ENCODE results near the gene LDLRAD4.

- no peak for TF ChIP-seq USF1 (IDR thresholded peaks at IDR 0.05; ENCODE audit: borderline replicate concordance, low read depth)
- TF ChIP-seq CTCF (IDR thresholded peaks at IDR 0.05): no peak
- no peak for TF ChIP-seq MEF2A (IDR thresholded peaks at IDR 0.05; ENCODE audit: borderline replicate concordance, low read depth)
- no peak for TF ChIP-seq REST (IDR thresholded peaks at IDR 0.05; ENCODE audit: low read depth, low read length)
- no peak for TF ChIP-seq RXRA (IDR thresholded peaks at IDR 0.05; ENCODE audit: borderline replicate concordance, low read depth)
- no peak for TF ChIP-seq JUND (IDR thresholded peaks at IDR 0.05)
- TF ChIP-seq RFX5 (IDR thresholded peaks at IDR 0.05; ENCODE audit: low read length): no peak
- TF ChIP-seq EZH2phosphoT487 (IDR thresholded peaks at IDR 0.05; ENCODE audit: borderline replicate concordance, low read depth): no peak
- no peak for TF ChIP-seq POLR2AphosphoS5 (IDR thresholded peaks at IDR 0.05; ENCODE audit: low read depth, low read length)
- TF ChIP-seq GABPA (IDR thresholded peaks at IDR 0.05; ENCODE audit: low read depth): no peak
Measured at GRCh38 chr18:13330996-13331395, 112.4 kb downstream of the LDLRAD4 start.

All from SK-N-SH (cell line).